ENCODE measurements around the gene MDM2. TPM values are rescaled to one million over a fixed set of nuclear protein-coding genes. Genes with fewer than 3 reads are reported as not detected.

MDM2 gene
- total RNA-seq (2014; rRNA removed; shearing (Covaris generic)), result 143 and 229 TPM in 2 replicates
- total RNA-seq (2022), result 318 and 366 TPM in 2 replicates
- Bru-seq, nascent RNA, result percentile 99 among the genes with signal in this experiment
- percentile 98 among the genes with signal in this experiment for BruChase-seq, experiment 1, labeled RNA remaining after a 6-hour chase
- BruChase-seq, experiment 2, labeled RNA remaining after a 2-hour chase, result percentile 99 among the genes with signal in this experiment
- long read RNA-seq, full-length matches to known transcripts, result 22 of 36 reads
- long read RNA-seq, partial matches to known transcripts, result 3 of 36 reads
- long read RNA-seq, other reads (novel, unspliced or antisense), result 11 of 36 reads

GRCh38 chr12:68807576-68808387 is at the start of gene MDM2:
MDM2 (plus strand) TSS chr12:68808177; CDS start chr12:68808478, 301 bp downstream.
- DNase-seq (ENCODE audit: low spot score), result peak; percentile 98
- Histone ChIP-seq H3K4me2 (ENCODE audit: low read length) (peak within 1 kb of the TSS; percentile 82), H3K4me1 (ENCODE audit: insufficient read depth, low read length, poor library complexity, severe bottlenecking) (peaks cover 70% of the 10 kb centered on the region), H3K27ac (ENCODE audit: low read depth, low read length, poor library complexity, severe bottlenecking) (peak within 1 kb of the TSS; percentile 100), H3K79me2 (ENCODE audit: insufficient read depth, low read depth, low read length) (peaks cover 48% of the 10 kb centered on the region), H3K9me3 (ENCODE audit: low read length) (no peaks in the 10 kb centered on the region; the same call in 1 of the 2 replicates), H3K4me3 (ENCODE audit: low read depth, low read length, poor library complexity, severe bottlenecking) (peak within 1 kb of the TSS; percentile 99), H3K36me3 (ENCODE audit: insufficient read depth, low read length) (peaks cover 45% of the 10 kb centered on the region), H2AFZ (ENCODE audit: low read length) (peak within 1 kb of the TSS; percentile 44; the same call in 1 of the 2 replicates), H4K20me1 (ENCODE audit: insufficient read depth, low read length) (peaks cover 12% of the 10 kb centered on the region), H3K9me2 (ENCODE audit: insufficient read depth, low read length) (no peaks in the 10 kb centered on the region)
- TF ChIP-seq EZH2phosphoT487 (IDR thresholded peaks at IDR 0.05; ENCODE audit: borderline replicate concordance, low read depth, low read length), result no peak
- TF ChIP-seq, protein P1, sequence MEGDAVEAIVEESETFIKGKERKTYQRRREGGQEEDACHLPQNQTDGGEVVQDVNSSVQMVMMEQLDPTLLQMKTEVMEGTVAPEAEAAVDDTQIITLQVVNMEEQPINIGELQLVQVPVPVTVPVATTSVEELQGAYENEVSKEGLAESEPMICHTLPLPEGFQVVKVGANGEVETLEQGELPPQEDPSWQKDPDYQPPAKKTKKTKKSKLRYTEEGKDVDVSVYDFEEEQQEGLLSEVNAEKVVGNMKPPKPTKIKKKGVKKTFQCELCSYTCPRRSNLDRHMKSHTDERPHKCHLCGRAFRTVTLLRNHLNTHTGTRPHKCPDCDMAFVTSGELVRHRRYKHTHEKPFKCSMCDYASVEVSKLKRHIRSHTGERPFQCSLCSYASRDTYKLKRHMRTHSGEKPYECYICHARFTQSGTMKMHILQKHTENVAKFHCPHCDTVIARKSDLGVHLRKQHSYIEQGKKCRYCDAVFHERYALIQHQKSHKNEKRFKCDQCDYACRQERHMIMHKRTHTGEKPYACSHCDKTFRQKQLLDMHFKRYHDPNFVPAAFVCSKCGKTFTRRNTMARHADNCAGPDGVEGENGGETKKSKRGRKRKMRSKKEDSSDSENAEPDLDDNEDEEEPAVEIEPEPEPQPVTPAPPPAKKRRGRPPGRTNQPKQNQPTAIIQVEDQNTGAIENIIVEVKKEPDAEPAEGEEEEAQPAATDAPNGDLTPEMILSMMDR (conservative IDR thresholded peaks at IDR 0.05; ENCODE audit: low read length), result peak; percentile 78
- POLR2A ChIA-PET, result interaction anchor here (0.5 to 3.2 kb wide), 15 partner anchors 9 to 1424 kb away, joined by 3 to 48 read pairs (median 4); partner anchors contain the start of gene SLC35E3
- intact Hi-C loops (cut with micrococcal nuclease; ENCODE audit: unreplicated experiment), result loop anchor here (1.0 to 5.0 kb wide), 5 partner anchors 35 to 197 kb away; partner anchors contain the start of genes NUP107, RAP1B and SLC35E3
- CTCF ChIA-PET (ENCODE audit: unreplicated experiment), result interaction anchor here (0.5 to 1.3 kb wide), 4 partner anchors 27 to 44 kb away, joined by 3 to 7 read pairs (median 4); no protein-coding TSS in a partner anchor
- no TSS peak for BruUV-seq (replicated peaks)

GRCh38 chr12:68759852-68760251 is 48.1 kb upstream of the MDM2 start:
- no peaks in the 10 kb centered on the region for H4K20me1 ChIP-seq (ENCODE audit: insufficient read depth, low read length)
- no TSS peak for BruUV-seq (replicated peaks)
- H2AFZ ChIP-seq (ENCODE audit: low read length), result no peak overlapping the region
- no peak overlapping the region for H3K27ac ChIP-seq (ENCODE audit: low read depth, low read length, poor library complexity, severe bottlenecking)
- DNase-seq (ENCODE audit: low spot score), result no peak
- intact Hi-C loops (cut with micrococcal nuclease; ENCODE audit: unreplicated experiment), result no loop called here
- H3K4me3 ChIP-seq (ENCODE audit: low read depth, low read length, poor library complexity, severe bottlenecking), result no peak overlapping the region
- peaks cover 97% of the 10 kb centered on the region for H3K36me3 ChIP-seq (ENCODE audit: insufficient read depth, low read length)
- no peaks in the 10 kb centered on the region for H3K4me1 ChIP-seq (ENCODE audit: insufficient read depth, low read length, poor library complexity, severe bottlenecking)
- H3K9me2 ChIP-seq (ENCODE audit: insufficient read depth, low read length), result no peaks in the 10 kb centered on the region
- no peak overlapping the region for H3K4me2 ChIP-seq (ENCODE audit: low read length)
- ChIA-PET CTCF (ENCODE audit: unreplicated experiment) (no interaction called here), POLR2A (no interaction called here)
- no peaks in the 10 kb centered on the region for H3K9me3 ChIP-seq (ENCODE audit: low read length)
- TF ChIP-seq, protein P1 (conservative IDR thresholded peaks at IDR 0.05; ENCODE audit: low read length), result no peak
- no peak for TF ChIP-seq EZH2phosphoT487 (IDR thresholded peaks at IDR 0.05; ENCODE audit: borderline replicate concordance, low read depth, low read length)
- 0 out of 2 replicates have a peak, but pooled peaks cover 3% of the 10 kb centered on the region for H3K79me2 ChIP-seq (ENCODE audit: insufficient read depth, low read depth, low read length)

Data from OCI-LY7 (cell line).